Stimulated activated naive CD8-positive, alpha-beta T cell treated with anti-CD3 and anti-CD28 coated beads, Interleukin-15, Interleukin-2, amounts not matched to agents 100 ng/mL and 50 ng/mL, for 24 hours (primary cell): ENCODE results near the gene P2RY2.
"Not testable (repeated sequence)": the region's sequence is repeated elsewhere in the genome, so short reads cannot be mapped to it uniquely, and the experiment has no call there.

Source experiments
- H3K27ac Mint-ChIP-seq: one replicate; pipeline ENCODE4 v1.8.0; 2021; ENCODE audit warnings: mild to moderate bottlenecking, mixed read lengths
- H3K27me3 Mint-ChIP-seq: one replicate; pipeline ENCODE4 v1.8.0; 2021; ENCODE audit warnings: mixed read lengths
- H3K36me3 Mint-ChIP-seq: one replicate; pipeline ENCODE4 v1.8.0; 2021; ENCODE audit warnings: low read depth, mixed read lengths
- H3K4me1 Mint-ChIP-seq: one replicate; pipeline ENCODE4 v1.8.0; 2021; ENCODE audit warnings: low read depth, mixed read lengths
- H3K4me3 Mint-ChIP-seq: one replicate; pipeline ENCODE4 v1.8.0; 2021; ENCODE audit warnings: mild to moderate bottlenecking, mixed read lengths
- H3K9me3 Mint-ChIP-seq: one replicate; pipeline ENCODE4 v1.8.0; 2021; ENCODE audit warnings: mixed read lengths

Gene P2RY2

DNA sequence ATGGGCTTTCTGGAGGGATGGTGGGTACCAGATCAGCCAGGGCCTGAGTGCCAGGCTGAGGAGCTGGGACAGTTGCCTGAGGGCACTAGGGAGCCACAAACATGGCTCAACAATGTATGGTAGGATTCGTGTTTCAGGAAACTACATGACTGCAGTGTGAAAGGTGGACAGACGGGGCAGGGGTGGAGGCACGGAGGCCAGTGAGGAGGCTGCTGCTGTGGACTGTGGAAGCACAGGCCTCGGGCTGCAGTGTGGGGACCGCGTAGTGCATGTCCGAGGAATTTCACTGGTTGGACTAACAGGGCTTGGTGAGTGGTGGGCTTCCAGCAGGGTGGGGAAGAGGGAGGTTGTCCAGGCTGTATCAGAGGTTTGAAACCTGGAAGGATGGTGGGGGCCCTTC is 7.8 kb downstream of the P2RY2 start:
- H3K27me3 Mint-ChIP-seq: peaks cover 3% of the 10 kb centered on the region
- H3K27ac Mint-ChIP-seq: no peak overlapping the region
- H3K9me3 Mint-ChIP-seq: no peaks in the 10 kb centered on the region
- H3K4me3 Mint-ChIP-seq: no peak overlapping the region
- no peaks in the 10 kb centered on the region for H3K36me3 Mint-ChIP-seq
- no peaks in the 10 kb centered on the region for H3K4me1 Mint-ChIP-seq

DNA sequence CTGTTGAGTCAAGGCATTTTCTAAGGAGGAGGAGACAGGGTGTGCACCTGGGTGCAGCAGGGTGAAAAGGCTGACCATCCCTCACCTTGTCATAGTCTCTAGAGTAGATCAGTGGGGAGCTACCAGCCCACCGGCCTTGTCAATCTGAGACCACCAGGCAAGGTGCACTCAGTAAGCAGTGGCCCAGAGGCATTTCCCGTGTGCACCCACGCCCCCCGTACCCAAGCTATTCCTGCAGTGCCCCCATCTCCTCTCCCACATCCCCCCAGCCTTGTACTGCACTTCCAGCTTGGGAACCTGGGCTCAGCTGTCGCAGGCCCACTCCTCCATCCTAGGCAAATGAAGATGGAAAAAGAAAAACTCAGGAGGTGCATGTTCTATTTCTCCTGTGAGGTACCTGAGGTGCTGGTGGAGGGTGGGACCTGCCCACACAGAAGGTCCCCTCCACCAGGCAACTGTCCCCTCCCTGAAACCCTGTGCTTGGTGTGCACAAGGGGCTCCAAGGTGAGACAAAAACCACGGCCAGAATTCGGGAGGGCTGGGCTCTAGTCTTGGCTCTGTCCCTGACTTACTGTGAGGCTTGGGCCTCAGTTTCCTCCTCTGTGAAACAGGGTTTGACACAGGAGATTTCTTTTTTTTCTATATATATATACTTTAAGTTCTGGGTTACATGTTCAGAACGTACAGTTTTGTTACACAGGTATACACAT is 8.4 kb downstream of the P2RY2 start:
- Mint-ChIP-seq H3K4me3 (no peak overlapping the region), H3K27me3 (peaks cover 3% of the 10 kb centered on the region), H3K36me3 (no peaks in the 10 kb centered on the region), H3K27ac (no peak overlapping the region), H3K4me1 (no peaks in the 10 kb centered on the region), H3K9me3 (no peaks in the 10 kb centered on the region)

DNA sequence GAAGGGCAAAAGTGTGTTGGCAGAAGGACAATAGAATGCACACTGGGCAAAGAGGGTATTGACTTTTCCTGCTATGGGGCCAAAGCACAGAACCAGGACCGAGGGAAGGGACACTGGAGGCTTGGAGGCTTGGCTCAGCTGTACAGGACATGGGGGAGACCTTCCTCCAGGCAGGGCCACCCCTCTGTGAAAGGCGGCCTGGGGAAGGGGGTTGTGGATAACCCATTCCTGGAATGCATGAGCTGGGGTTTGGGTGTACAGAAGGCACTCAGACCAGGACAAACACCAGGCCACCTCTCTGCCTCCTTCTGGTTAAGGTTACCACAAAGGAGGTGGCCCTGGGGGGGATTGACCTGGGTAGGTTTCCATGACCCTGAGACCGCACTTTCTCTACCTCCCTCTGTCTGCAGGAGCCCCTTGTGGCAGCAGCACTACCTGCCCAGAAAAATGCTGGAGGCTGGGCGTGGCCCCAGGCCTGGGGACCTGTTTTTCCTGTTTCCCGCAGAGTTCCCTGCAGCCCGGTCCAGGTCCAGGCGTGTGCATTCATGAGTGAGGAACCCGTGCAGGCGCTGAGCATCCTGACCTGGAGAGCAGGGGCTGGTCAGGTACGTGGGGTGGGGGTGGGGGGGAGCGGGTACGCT is 9.6 kb downstream of the P2RY2 start:
- Mint-ChIP-seq H3K4me3 (no peak overlapping the region), H3K9me3 (no peaks in the 10 kb centered on the region), H3K36me3 (no peaks in the 10 kb centered on the region), H3K27me3 (peaks cover 3% of the 10 kb centered on the region), H3K27ac (no peak overlapping the region), H3K4me1 (no peaks in the 10 kb centered on the region)

DNA sequence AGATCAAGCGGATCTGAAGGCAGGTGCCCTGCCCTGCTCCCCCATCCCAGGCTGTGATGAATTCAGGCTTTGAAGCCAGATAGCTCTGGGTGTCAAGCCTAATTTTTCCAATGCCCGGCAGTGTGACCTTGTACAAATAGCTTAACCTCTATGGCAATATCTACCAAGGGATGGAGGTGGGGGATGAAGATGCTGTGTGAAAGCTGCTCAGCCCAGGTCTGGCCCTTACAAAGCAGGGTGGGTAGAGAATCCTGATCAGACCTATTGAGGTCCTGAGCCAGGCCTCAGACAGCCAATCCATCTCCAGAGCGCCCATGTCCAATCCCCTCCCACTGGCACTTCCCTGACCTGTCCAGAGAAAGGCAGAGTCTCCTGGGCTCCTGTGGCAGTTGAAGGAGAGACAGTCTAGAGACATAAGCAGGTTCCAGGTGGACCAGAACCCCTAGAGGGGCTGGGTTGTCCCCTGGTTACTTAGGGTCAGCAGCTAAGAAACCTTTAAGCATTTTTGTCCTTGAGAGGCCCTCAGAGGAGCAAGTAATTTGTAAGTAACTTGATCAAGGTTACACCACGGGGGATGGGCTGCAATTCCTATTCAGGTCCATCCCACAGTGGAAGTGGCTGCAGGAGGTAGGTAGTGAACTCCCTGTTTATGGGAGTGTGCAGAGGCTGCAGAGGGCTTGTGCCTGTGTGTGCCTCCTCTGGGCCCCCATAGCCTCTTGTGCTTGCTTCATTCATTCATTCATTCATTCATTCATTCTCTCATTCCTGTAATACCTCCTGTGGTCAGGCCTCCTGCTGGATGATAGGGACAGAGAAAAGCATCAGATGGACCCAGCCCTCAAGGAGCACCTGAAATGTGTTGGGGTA is 10.4 kb downstream of the P2RY2 start:
- no peaks in the 10 kb centered on the region for H3K4me1 Mint-ChIP-seq
- no peak overlapping the region for H3K4me3 Mint-ChIP-seq
- no peak overlapping the region for H3K27ac Mint-ChIP-seq
- no peaks in the 10 kb centered on the region for H3K36me3 Mint-ChIP-seq
- peaks cover 3% of the 10 kb centered on the region for H3K27me3 Mint-ChIP-seq
- no peaks in the 10 kb centered on the region for H3K9me3 Mint-ChIP-seq

DNA sequence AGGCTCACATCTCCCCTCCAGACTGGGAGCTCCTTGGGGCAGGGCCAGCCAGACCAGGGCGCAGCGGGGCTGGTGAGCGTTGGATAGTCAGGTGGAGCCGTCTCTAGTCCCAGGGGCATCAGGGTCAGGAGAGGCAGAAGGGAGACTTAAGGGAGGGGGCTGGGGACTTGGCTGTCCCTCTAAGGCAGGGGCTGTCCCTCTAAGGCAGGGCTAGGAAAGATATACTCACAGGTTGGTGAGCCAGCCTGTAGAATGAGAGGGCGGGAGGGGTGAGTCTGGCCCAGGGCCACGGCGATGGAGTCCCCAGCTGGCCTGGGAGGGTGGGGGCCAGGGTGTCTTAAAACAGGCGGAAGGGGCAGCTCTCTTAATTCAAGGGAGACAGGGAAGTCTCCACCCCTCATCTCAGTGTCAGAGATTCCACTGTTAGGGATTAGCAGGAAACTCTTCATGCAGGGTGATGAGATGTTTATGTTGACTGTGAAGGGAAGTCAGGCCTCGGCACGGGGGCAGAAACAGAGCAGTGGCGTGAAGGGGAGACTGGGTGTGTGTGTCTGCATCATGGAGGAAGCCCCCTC is 11.3 kb downstream of the P2RY2 start:
- Mint-ChIP-seq H3K27ac (no peak overlapping the region), H3K4me3 (no peak overlapping the region), H3K27me3 (peaks cover 3% of the 10 kb centered on the region), H3K4me1 (no peaks in the 10 kb centered on the region), H3K9me3 (no peaks in the 10 kb centered on the region), H3K36me3 (no peaks in the 10 kb centered on the region)

DNA sequence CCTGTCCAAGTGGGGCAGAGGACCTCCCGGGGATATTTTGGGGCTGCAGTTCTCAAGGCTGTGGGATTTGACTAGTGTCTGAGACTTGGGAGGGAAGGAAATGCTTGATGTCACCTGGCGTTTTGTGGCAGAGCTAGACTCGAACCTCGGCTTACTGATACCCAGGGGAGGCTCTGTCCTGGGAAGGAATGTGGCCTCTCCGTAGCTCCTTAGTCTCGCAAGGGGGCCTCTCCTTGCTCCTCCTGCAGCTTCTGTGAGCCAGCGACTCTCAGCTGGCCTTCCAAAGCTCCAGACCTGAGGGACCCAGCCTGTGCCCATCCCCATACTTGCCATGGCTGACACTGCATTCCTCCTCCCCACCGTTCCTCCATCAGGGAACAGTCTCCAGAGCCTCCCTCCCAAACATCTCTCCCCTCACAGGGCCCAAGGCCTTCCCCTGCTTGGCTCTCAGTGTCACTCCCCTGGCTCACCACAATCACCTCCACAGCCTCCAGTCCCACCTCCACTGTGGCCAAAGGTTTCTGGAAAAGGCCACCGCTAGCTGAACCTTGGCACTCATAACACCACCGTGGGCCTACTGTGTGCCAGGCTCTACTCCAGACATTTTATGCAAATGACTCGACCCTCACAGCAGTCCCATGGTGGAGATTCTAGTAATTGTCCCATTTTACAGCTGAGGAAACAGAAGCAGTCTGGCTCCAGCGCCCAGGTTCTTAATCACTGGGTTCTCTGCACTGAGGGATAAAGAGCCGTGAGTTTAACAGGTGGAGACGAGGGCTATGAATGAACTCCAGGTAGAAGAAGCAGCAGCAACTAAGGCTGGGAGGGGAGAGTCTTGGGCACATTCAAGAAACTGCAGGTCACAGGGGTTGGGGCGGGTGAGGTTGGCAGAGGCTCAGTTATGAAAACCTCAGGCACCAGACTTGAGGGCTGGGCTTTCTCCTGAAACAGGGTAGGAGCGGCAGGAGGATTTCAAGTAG is 12.1 kb downstream of the P2RY2 start:
- H3K4me3 Mint-ChIP-seq: no peak overlapping the region
- no peaks in the 10 kb centered on the region for H3K27me3 Mint-ChIP-seq
- no peaks in the 10 kb centered on the region for H3K4me1 Mint-ChIP-seq
- no peaks in the 10 kb centered on the region for H3K9me3 Mint-ChIP-seq
- no peak overlapping the region for H3K27ac Mint-ChIP-seq
- no peaks in the 10 kb centered on the region for H3K36me3 Mint-ChIP-seq

DNA sequence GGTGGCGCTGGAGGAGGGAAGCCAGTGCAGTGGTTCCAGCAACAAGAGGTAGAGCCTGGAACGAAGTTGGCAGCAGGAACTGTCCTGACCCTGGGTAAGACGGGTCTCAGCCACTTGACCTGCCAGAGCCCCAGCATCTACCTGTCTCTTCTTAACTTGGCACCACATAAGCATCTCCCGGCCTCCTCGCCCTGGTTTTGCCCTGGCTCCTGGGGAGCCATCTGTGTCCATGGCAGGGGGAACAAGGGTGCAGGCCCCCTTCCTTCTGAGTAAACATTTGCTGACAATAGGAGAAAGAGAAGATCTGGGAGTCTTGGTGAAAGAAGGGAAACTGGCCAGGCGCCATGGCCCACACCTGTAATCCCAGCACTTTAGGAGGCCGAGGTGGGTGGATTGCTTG is 12.8 kb downstream of the P2RY2 start:
- no peaks in the 10 kb centered on the region for H3K36me3 Mint-ChIP-seq
- no peak overlapping the region for H3K4me3 Mint-ChIP-seq
- H3K9me3 Mint-ChIP-seq: no peaks in the 10 kb centered on the region
- H3K4me1 Mint-ChIP-seq: no peaks in the 10 kb centered on the region
- H3K27me3 Mint-ChIP-seq: no peaks in the 10 kb centered on the region
- no peak overlapping the region for H3K27ac Mint-ChIP-seq

DNA sequence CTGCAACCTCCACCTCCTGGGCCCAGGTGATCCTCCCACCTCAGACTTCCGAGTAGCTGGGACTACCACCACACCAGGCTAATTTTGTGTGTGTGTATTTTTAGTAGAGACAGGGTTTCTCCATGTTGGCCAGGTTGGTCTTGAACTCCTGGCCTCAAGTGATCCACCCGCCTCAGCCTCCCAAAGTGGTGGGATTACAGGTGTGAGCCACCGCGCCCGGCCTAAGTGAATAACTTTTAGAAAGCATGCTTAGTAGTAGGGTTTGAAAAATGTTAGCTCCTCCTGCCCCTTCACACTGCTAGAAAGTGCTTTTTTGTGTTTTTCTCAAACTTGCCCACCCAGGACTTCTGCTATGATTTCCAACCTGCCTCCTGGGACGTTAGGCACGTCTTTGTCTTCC is 14.4 kb downstream of the P2RY2 start:
- not testable (repeated sequence) for H3K27me3 Mint-ChIP-seq, H3K36me3 Mint-ChIP-seq, H3K4me3 Mint-ChIP-seq, H3K9me3 Mint-ChIP-seq, H3K4me1 Mint-ChIP-seq, H3K27ac Mint-ChIP-seq

DNA sequence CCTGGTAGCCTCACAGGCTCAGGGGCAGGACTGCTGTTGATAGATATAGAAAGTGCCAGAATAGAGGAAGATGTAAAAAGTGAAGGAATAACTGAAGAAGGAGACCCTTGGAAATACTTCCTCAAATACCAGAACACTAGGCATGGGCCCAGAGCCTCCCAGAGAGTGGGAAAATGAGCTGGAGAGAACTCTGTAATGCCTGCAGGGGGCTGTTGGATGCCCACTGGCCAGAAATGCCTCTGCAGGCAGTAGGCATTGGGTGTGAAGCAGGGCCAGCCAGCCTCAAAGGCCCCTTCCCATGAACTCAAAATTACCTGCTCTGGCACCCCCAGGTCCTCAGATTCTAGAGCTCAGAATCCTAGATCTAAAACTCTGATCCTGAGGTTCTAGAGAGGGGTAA is 15.1 kb downstream of the P2RY2 start:
- Mint-ChIP-seq H3K9me3 (no peaks in the 10 kb centered on the region), H3K27ac (no peak overlapping the region), H3K36me3 (no peaks in the 10 kb centered on the region), H3K4me1 (no peaks in the 10 kb centered on the region), H3K4me3 (no peak overlapping the region), H3K27me3 (no peaks in the 10 kb centered on the region)

DNA sequence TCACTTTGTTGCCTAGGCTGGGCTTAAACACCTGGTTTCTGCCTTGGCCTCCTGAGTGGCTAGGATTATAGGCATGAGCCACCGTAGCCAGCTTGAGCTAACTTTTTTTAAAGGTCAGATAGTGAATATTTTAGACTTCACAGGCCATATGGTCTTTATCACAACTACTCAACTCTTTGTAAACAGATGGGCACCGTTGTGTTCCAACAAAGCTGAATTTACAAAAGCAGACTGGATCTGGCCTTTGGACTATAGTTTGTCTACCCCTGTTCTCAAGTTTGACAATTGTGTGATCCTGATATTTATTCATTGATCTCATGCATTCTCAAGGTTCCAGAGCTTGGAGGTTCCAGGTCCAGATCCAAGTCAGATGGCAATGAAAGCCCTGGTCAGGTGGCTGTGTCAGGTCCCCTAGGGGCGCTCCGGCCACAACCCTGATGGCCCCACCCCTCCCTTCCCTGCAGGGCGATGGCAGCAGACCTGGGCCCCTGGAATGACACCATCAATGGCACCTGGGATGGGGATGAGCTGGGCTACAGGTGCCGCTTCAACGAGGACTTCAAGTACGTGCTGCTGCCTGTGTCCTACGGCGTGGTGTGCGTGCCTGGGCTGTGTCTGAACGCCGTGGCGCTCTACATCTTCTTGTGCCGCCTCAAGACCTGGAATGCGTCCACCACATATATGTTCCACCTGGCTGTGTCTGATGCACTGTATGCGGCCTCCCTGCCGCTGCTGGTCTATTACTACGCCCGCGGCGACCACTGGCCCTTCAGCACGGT is 15.8 kb downstream of the P2RY2 start:
- H3K27ac Mint-ChIP-seq: no peak overlapping the region
- no peaks in the 10 kb centered on the region for H3K36me3 Mint-ChIP-seq
- no peaks in the 10 kb centered on the region for H3K4me1 Mint-ChIP-seq
- no peaks in the 10 kb centered on the region for H3K9me3 Mint-ChIP-seq
- H3K4me3 Mint-ChIP-seq: no peak overlapping the region
- no peaks in the 10 kb centered on the region for H3K27me3 Mint-ChIP-seq

DNA sequence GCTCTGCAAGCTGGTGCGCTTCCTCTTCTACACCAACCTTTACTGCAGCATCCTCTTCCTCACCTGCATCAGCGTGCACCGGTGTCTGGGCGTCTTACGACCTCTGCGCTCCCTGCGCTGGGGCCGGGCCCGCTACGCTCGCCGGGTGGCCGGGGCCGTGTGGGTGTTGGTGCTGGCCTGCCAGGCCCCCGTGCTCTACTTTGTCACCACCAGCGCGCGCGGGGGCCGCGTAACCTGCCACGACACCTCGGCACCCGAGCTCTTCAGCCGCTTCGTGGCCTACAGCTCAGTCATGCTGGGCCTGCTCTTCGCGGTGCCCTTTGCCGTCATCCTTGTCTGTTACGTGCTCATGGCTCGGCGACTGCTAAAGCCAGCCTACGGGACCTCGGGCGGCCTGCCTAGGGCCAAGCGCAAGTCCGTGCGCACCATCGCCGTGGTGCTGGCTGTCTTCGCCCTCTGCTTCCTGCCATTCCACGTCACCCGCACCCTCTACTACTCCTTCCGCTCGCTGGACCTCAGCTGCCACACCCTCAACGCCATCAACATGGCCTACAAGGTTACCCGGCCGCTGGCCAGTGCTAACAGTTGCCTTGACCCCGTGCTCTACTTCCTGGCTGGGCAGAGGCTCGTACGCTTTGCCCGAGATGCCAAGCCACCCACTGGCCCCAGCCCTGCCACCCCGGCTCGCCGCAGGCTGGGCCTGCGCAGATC is 16.5 kb downstream of the P2RY2 start:
- Mint-ChIP-seq H3K9me3 (no peaks in the 10 kb centered on the region), H3K4me1 (no peaks in the 10 kb centered on the region), H3K36me3 (no peaks in the 10 kb centered on the region), H3K27ac (no peak overlapping the region), H3K27me3 (no peaks in the 10 kb centered on the region), H3K4me3 (no peak overlapping the region)

DNA sequence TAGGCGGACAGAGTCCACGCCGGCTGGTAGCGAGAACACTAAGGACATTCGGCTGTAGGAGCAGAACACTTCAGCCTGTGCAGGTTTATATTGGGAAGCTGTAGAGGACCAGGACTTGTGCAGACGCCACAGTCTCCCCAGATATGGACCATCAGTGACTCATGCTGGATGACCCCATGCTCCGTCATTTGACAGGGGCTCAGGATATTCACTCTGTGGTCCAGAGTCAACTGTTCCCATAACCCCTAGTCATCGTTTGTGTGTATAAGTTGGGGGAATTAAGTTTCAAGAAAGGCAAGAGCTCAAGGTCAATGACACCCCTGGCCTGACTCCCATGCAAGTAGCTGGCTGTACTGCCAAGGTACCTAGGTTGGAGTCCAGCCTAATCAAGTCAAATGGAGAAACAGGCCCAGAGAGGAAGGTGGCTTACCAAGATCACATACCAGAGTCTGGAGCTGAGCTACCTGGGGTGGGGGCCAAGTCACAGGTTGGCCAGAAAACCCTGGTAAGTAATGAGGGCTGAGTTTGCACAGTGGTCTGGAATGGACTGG is 17.2 kb downstream of the P2RY2 start:
- Mint-ChIP-seq H3K27ac (no peak overlapping the region), H3K36me3 (no peaks in the 10 kb centered on the region), H3K9me3 (no peaks in the 10 kb centered on the region), H3K4me1 (no peaks in the 10 kb centered on the region), H3K4me3 (no peak overlapping the region), H3K27me3 (no peaks in the 10 kb centered on the region)

DNA sequence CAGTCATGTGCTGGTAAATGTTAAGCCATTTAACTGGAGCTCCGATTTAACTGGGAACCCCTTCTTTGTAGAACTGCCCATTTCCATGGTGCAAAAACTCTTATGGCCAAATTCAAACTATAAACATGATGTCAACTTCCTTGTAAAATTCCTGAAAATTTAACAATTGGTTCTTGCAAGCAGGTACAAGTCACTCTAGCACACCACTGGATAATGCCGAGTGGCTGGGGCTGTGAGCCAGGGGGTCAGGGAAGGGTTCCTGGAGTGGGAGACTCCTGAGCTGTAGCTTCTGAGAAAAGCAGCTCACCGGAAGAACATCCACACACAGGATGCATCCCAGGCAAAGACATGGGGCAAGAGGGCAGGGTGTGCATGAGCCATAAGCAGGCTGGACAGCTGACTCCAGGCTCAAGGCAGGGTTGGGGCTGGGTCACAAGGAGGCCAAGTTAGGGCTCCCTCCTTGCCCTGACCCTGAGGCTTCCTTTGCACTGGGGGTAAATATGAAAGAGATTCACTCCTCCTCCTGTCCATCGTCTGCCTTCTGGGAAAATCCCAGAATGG is 18.2 kb downstream of the P2RY2 start:
- H3K4me3 Mint-ChIP-seq: no peak overlapping the region
- H3K9me3 Mint-ChIP-seq: no peaks in the 10 kb centered on the region
- no peak overlapping the region for H3K27ac Mint-ChIP-seq
- H3K36me3 Mint-ChIP-seq: no peaks in the 10 kb centered on the region
- H3K27me3 Mint-ChIP-seq: no peaks in the 10 kb centered on the region
- H3K4me1 Mint-ChIP-seq: no peaks in the 10 kb centered on the region
